Astrocyte of the hippocampus (primary cell): ENCODE data around the gene FAM241A.
"Not testable (repeated sequence)": the region's sequence is repeated elsewhere in the genome, so short reads cannot be mapped to it uniquely, and the experiment has no call there.

ENCODE experiments used
- DNase-seq: peaks from one replicate; pipeline ENCODE4 v3.0.0; 2011; ENCODE audit warnings: low read depth, low spot score

The FAM241A gene

DNA sequence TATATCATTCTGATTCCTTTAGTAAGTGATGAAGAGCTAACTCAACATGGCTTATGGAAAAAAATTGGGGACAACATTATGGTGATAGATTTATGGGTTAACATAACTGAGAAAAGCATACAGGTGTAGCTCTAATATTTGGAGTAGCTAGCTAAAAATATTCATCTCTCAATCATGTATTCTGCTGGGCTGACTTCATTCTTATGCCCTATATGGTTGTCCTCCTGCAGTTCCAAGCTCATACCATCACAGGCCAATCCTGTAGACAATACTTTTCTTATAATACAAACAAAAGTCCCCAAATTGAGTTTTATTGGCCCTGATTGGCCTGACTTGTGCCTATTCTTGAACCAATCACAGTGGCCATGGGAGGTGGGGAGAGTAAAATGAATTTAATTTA is 6.7 kb upstream of the FAM241A start:
- no peak for DNase-seq

DNA sequence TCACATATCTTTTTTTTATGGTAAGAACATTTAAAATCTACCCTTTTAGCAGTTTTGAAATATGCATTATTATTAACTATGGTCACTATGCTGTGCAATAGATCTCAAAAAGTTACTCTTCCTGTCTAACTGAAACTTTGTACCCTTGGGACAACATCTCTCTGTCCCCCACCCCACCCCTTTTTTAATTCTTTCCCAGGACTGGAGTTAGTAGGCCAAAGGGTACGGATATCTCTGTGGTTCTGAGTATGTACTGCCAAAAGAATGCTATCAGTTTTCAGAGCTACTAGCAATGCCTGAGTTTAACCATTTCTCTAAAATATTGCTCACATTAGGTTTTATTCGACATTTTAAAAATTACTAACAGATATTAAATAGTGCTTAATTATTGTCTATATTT is 4.7 kb upstream of the FAM241A start:
- DNase-seq, result no peak

DNA sequence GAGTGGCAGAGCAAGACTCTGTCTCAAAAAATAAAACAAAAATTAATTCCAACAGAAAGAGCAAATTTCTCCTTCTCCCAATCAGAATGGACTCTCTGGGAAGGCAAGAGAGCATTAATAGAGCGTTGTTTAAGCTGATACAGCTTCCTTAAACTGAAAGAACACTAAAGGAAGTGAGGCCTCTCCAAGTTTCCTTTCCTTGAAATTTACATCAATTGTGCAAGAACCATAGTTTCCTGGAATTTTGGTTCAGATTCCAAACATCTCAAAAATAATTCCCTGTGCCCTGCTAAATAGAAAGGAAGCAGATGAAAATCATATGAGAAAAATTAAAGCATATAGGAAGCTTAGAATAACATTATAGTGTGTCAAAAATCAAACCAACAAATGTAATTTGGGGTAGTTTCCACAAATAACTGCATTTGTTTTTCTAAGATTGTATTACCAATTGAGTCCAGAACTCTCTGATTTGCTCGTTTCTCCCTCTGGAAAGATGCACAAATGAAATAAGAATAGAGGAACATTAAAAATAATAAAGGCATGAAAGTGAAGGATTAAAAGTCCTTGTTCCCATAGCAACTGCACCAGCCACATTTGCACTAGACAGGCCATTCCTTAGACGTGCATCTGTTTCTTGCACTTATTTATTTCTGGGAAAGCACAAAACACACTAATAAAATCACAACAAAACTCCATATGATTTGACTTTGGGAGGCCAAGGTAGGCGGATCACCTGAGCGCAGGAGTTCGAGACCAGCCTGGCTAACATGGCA is 3.7 kb upstream of the FAM241A start:
- no peak for DNase-seq

DNA sequence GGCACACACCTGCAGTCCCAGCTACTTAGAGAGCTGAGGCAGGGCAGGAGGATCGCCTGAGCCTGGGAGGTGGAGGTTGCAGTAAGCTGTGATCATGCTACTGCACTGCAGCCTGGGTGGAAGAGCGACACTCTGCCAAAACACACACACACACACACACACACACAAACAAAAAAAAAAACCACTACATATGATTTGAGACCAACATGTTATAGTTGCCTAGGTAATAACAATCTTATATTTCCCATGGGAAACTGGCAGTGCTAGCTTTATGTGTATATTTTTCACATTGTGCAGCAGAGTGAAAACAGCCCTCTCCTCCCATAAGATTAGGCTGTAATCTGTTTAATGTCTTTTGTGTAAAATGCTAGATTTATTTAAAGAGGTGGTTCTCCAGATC is 3.1 kb upstream of the FAM241A start:
- no peak for DNase-seq

DNA sequence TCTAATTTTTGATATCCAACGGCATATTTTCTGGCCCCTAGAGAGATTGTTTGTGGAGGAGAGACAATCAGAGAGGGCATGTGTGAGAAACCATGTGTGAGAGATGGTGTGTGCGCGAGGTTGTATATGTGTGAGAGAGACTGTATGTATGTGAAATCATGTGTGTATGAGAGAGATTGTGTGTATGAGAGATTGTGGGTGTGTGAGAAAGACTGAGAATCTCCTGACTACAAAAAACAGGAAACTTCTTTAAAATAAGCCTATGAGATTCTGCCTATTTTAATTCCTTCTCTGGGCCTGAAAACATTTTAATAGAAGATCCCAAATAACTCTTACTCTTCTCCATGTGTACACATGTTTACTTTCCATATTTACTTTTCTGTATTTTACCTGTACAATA is 1.5 kb upstream of the FAM241A start:
- no peak for DNase-seq

DNA sequence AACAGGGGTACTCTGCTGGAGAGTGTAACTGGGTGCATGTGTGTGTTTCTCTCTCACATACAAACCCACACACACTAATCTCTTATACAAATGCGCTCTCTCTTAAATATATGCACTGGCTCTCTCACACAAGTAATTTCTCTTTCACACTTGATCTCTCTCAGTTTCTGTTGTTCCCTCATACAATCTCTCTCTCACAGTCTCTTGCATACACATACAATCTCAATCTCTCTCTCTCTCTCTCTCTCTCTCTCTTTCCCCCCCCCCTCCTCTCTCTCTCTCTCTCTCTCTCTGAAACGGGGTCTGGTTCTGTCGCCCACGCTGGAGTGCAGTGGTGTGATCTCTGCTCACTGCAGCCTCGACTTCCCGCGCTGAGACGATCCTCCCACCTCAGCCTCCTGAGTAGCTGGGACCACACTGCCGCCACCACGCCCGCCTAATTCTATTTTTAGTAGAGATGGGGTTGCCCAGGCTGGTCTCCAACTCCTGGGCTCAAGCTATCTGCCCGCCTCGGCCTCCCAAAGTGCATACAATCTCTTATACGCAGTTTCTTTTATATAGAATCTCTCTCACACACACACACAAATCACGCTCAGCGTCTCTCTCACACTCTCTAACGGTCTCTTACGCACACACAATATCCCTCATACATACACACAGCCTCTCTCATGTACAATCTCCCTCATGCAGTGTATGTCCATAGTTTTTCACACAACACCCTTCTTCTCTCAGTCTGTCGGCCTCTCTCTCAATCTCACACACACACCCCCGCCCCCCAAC is 518 bp upstream of the FAM241A start:
- no peak for DNase-seq

DNA sequence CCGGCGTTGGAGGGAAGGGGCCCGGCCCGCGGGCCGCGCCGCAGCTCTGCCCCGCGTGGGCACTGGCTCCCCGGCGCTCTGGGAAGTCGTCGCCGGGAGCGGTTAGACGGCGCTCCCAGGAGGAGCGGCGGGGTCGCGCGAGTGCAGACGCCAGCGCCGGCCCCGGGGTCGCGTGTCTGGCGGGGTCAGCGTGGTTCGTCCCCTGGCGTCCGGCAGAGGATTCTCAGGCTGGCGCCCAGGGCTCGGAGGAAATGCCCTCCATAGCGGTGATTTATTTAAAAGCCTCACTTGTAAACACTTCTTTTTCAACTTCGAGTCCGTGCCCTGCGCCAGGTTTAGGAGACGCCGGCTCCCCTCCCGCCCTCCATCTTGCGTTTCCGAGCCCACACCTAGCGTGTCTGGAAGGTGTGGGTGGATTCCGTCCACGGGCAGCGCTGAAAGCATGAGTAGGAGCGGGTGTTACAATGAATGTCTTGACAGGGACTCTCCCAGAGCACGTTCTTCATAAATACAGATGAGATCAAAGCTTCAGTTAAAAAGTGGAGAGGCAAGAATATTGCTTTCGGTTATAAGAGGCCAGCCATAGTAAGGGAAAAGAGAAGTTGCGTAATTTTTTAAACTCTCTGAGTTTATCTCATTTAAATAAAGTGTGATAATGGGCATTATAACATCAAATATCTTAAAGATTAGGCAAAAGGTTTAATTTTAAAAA is 692 bp downstream of the FAM241A start:
- DNase-seq, result peak; percentile 64

DNA sequence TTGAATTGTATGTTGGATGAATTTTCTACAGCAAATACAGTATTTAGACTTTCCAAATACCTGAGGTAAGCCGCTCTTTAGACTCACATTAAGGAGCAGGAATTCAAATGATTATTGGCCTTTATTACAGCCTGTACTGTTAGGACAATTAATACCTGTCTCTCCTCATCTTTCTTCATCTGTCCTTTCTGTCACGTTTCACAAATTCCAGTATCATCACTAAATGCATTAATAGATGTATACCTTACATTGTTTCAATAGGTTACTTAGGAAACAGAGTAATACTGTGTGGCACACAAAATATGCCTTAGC is 1.2 kb downstream of the FAM241A start:
- no peak for DNase-seq

DNA sequence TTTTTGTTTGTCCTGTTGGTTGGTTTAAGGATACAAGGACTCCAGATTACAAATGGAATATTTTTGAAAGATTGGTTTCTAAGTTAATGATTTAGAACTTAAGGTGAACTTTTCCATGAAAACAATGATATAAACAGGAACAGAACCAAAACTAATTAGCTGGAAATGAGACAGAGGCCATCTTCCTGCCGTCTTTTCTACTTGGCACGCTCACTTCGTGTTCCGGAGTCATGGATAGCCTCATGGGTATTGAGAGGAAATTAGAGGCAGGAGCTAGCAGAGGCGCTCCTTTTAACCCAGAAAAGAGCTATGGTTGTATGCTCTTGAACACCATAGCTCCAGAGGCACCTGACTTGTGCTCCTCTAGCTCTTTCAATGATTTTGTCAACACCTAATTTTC is 2.4 kb downstream of the FAM241A start:
- DNase-seq, result no peak

DNA sequence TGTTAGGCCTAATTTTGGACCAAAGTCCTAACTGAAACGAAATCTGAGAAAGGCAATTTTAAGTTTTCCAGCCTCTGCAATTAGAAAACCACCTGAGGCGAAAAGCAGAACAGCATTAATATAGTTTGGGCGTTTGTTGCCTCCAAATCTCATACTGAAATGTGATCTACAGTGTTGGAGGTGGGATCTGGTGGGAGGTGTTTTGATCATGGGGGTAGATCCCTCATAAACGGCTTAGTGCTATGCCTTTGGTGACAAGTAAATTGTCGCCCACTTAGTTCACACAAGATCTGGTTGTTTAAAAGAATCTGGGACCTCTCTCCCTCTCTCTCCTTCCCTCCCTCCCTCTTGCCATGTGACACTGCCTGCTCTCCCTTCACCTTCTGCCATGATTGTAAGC is 5.7 kb downstream of the FAM241A start:
- DNase-seq, result no peak

DNA sequence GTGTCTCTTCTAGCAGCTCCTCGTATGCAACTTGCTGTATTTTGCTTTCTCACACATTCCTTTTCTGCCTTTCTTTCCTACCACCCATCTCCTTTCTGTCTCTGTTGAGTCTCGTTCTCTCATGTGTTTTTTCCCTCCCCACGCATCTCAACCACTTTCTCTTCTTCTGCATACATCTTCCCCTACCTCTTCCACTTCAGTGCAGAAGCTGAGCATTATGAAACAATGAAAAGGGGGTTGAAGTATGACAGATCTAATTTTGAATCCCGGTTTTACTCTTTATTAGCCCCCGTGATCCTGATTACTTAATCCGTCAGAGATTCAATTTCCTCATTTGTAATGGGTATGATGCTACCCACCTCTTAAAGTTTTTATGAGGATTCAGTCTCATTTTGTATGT is 7.3 kb downstream of the FAM241A start:
- DNase-seq, result no peak

DNA sequence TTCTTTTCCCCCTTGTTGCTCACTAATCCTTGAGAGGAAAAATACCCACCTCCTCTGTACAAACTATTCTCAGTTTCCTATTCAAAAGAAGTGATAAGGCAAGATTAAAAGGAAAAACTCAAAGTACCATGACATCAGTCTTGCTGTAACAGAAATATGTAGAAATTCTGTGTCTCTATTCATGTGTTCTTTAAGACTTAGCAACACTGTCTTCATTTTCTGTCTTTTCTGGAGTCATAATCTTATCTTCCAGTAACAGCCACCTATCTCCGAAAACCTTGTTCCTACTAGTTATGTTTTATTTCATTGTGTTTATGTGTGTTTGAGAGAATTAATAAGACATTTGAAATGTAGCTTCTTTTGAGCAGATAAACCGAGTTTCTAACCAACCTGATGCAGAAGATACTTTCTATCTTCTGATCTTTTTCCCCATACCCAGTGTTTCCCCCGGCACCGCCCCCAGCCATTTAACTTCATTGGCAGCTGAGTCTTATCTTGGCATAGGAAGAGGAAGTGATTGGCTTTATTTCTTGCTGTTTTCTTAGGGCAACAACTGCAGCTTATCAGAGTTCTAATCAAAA is 8.0 kb downstream of the FAM241A start:
- DNase-seq, result no peak

DNA sequence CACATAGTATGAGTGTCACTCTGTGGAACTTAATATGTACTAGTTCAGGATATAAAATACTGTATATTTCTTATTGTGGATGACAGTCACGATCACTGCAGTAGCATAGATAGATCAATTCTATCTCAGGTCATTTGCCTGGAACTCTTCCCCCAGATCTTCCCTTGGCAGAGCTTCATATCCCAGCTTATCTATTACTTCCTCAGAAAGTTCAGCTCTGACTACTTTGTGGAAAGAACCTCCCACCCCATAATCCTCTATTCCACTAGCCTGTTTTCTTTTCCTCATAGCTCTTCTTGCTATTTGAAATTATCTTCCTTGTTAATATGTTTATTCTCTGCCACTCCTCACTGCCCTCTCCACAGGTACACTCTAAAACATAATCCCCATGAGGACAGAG is 10.9 kb downstream of the FAM241A start:
- no peak for DNase-seq

DNA sequence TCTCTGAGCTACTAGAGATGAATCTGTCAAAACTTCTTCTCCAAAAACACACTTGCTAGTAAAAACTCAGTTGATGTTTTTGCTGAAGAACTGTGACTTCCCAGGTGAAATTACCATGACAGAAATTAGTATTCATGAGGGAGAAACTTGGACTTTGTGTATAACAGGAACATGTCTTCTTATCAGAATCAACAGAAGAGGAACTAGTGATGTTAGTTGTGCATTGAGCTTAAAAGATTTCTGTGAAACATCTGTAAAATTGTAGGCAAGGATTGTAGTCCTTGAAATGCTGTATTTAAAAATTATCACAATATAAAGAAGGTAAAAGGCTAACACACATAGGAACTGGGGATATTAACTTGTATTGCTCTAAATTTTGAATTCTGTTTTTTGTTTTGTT is 11.3 kb downstream of the FAM241A start:
- no peak for DNase-seq

DNA sequence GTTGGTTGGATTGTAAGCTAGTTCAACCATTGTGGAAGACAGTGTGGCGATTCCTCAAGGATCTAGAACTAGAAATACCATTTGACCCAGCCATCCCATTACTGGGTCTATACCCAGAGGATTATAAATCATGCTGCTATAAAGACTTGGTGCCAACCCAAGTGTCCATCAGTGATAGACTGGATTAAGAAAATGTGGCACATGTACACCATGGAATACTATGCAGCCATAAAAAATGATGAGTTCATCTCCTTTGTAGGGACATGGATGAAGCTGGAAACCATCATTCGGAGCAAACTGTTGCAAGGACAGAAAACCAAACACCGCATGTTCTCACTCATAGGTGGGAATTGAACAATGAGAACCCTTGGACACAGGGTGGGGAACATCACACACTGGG is 18.5 kb downstream of the FAM241A start:
- DNase-seq, result not testable (repeated sequence)

DNA sequence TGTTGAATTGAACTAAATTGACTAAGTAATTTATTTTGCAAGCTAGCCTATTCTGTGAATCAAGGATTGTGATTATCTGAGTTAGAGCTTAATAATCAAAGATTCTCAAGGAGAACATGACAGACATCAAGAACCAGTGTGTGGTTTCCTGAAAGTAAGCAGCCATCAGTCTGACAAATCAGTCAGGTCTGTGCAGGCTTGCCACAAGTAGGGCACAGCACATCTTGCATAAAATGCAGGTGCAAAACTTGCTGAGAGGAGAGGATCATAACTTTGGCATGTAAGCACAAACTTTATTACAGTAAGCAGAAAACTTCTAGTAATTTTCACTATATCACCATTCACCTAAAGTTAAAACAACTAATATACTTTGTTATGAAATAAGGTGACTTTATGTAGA is 22.5 kb downstream of the FAM241A start:
- DNase-seq, result no peak

DNA sequence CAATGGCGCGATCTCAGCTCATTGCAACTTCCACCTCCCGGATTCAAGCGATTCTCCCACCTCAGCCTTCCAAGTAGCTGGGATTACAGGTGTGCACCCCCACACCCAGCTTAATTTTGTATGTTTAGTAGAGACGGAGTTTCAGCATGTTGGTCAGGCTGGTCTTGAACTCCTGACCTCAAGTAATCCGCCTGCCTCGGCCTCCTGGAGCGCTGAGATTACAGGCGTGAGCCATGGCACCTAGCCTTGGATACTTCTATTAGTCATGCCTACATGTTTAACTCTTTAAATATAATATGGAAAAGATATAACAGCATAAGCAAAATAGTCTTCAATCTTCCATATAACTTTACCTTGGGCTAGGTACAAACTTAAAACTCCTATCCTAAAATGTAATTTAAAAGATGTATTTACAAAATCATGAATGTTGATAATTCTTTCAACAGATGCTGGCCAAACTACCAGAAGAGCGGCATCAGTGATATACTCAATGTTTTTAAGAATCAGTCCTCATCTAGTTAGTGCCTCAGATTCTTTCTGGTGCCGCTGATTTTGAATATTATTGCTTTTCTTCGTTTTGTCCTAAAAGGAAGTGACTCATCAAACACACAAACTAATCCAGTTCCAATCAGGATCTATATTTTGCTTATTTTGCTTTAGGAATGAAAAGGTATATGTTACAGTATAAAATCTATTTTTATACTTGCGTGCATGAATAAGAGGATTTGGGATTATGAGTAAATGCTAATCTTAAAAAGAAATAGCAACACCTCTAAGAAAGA is 23.7 kb downstream of the FAM241A start:
- DNase-seq, result no peak

DNA sequence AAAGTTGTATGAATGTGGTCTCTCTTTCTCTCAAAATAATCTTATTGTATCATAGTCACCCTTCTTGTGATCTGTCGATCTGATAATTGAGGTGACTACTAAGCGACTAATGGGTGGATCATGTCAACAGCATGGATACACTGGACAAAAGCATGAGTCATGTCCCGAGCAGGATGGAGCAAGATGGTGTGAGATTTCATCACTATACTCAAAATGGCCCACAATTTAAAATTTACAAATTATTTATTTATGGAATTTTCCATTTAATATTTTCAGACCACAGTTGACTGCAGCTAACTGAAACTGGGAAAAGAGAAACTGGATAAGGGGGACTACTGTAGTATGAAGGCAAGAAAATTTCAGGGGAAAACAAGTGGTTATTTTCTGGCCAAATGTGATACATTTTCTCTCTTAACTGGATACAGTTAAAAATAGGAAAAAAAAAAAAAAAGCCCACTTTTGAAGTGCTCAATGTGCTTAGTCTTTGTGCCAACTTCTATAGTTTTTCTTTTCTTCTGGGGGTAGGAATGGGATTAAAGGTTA is 25.3 kb downstream of the FAM241A start:
- DNase-seq, result peak; percentile 40

DNA sequence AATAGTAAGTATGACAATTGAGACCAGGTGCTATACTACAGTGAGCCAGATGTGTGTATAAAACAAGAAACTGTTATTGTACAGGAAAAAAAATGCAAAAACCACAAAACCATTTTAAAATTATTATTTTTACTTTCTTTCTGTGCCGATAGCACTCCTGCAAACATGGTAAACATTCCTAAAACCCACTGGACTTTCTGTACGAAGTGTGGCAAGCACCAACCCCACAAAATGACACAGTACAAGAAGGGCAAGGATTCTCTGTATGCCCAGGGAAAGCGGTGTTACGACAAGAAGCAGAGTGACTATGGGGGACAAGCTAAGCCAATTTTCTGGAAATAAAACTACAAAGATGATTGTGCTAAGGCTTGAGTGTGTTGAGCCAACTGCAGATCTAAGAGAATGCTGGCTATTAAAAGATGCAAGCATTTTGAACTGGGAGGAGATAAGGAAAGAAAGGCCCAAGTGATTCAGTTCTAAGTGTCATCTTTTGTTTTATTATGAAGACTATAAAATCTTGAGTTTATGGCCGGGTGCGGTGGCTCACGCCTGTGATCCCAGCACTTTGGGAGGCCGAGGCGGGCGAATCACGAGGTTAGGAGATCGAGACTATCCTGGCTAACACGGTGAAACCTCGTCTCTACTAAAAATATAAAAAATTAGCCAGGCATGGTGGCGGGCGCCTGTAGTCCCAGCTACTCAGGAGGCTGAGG is 26.0 kb downstream of the FAM241A start:
- not testable (repeated sequence) for DNase-seq

DNA sequence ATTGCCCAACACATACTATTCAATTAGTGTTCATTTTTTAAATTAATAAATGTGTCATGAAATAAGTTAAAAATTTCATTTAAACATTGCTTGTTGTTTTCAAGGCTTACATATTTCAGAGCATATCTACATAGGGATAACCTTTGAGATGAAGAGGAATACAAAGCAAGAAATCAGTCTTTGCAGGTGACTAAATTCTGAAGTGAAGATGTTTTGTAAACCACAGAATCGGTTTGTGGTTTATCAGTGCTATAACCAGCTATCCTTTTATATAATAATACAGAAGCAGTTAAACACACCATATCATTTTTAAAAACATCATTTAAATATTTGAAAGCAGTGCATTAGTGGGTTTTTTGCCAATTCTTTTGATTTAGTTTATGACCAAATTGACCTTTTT is 26.9 kb downstream of the FAM241A start:
- no peak for DNase-seq
